HepG2 (cell line): ENCODE measurements around the gene SHISA5. TPM values are rescaled to one million over a fixed set of nuclear protein-coding genes. Genes with fewer than 3 reads are reported as not detected.

Experiments used
- ATAC-seq: fragments of 200-7000 bp; cut with Tn5 transposase; 3 replicates; pipeline ENCODE4 v1.9.1; 2020; ENCODE audit warnings: mild to moderate bottlenecking, moderate library complexity
- BruUV-seq: library from RNA; stranded (reverse); fragments of 400-500 nt; replicated peaks from 2 replicates; lab custom pipeline; 2021; lab: Mats Ljungman, UMichigan
- CTCF ChIA-PET: fragments of 300-600 bp; formaldehyde crosslinking; extraction: SDS; loops from one replicate; lab custom pipeline; 2021; ENCODE audit warnings: low total read pairs, inconsistent platforms, low intra/inter-chr PET ratio; lab: Yijun Ruan, JAX
- POLR2A ChIA-PET: fragments of 350-600 bp; sonication (Branson Sonifier 250); formaldehyde crosslinking; loops from one replicate; lab custom pipeline; 2020; ENCODE audit warnings: antibody characterized with exemption, inconsistent platforms; lab: Yijun Ruan, JAX
- DNase-seq: peaks from one replicate; pipeline ENCODE4 v3.0.0-alpha.2; 2015; ENCODE audit warnings: low spot score
- FAIRE-seq: peaks from 3 replicates; lab custom pipeline; 2011; peaks lifted over from hg19 to GRCh38; lab: Jason Lieb, UNC
- H2AFZ ChIP-seq: one replicate; pipeline ENCODE4 v1.6.1; 2011; ENCODE audit warnings: low read length, inconsistent platforms
- H3K27ac ChIP-seq: fragments of 300-600 bp; 3 replicates; pipeline ENCODE4 v1.8.0; 2011; ENCODE audit warnings: mixed run types, mild to moderate bottlenecking, mixed read lengths, low read length, inconsistent platforms; ENCODE audit not compliant: insufficient read depth; ENCODE audit errors: extremely low read length
- H3K27me3 ChIP-seq, 2 experiments: fragments of 200-600 bp in 1 of 2; 2 replicates in 1 of 2; 3 replicates in 1 of 2; pipeline versions ENCODE4 v1.6.0 to v1.8.0; 2011; ENCODE audit warnings: low read length in 2 of 2, mild to moderate bottlenecking in 2 of 2, moderate library complexity in 2 of 2, inconsistent platforms in 1 of 2; ENCODE audit not compliant: insufficient read depth in 2 of 2, control insufficient read depth in 1 of 2
- H3K36me3 ChIP-seq, 2 experiments: fragments of 200-600 bp in 1 of 2; replicated peaks in 1 of 2; 2 replicates in 1 of 2; 3 replicates in 1 of 2; pipeline versions ENCODE4 v1.5.1 to v1.8.0; 2011; ENCODE audit warnings: low read length in 2 of 2, inconsistent platforms in 1 of 2; ENCODE audit not compliant: insufficient read depth in 2 of 2, control insufficient read depth in 1 of 2
- H3K4me1 ChIP-seq: 2 replicates; pipeline ENCODE4 v1.5.1; 2012; ENCODE audit warnings: low read length, inconsistent platforms; ENCODE audit not compliant: insufficient read depth
- H3K4me2 ChIP-seq: 2 replicates; pipeline ENCODE4 v1.6.0; 2011; ENCODE audit warnings: low read depth, low read length, inconsistent platforms
- H3K4me3 ChIP-seq, 3 experiments: fragments of 200-600 bp in 1 of 3; sonication (generic), shearing (Covaris generic) in 1 of 3; replicated peaks in 1 of 3; 2 replicates each; pipeline ENCODE4 v1.5.1; 2011 to 2016; ENCODE audit warnings: low read length in 3 of 3, inconsistent platforms in 2 of 3, low read depth in 2 of 3, mild to moderate bottlenecking in 2 of 3, control low read depth in 1 of 3, mixed read lengths in 1 of 3; ENCODE audit not compliant: insufficient read depth in 1 of 3
- H3K79me2 ChIP-seq: one replicate; pipeline ENCODE4 v1.6.1; 2011; ENCODE audit warnings: low read length, inconsistent platforms; ENCODE audit not compliant: insufficient read depth
- H3K9ac ChIP-seq: 2 replicates; pipeline ENCODE4 v1.6.0; 2011; ENCODE audit warnings: mild to moderate bottlenecking, low read depth, low read length, inconsistent platforms; ENCODE audit not compliant: insufficient read depth
- H3K9me3 ChIP-seq: 2 replicates; pipeline ENCODE4 v1.5.1; 2012; ENCODE audit warnings: mild to moderate bottlenecking, low read length
- H4K20me1 ChIP-seq: 2 replicates; pipeline ENCODE4 v1.6.0; 2011; ENCODE audit warnings: inconsistent platforms, mild to moderate bottlenecking, low read length, moderate library complexity; ENCODE audit not compliant: insufficient read depth
- AGO2 ChIP-seq: fragments of 200-400 bp; formaldehyde crosslinking; optimal IDR thresholded peaks from 2 replicates; pipeline ENCODE3; 2017; ENCODE audit warnings: mild to moderate bottlenecking, low read depth, low read length, moderate library complexity
- ESRRA ChIP-seq: sonication (generic); formaldehyde crosslinking; IDR thresholded peaks from 2 replicates; pipeline ENCODE4 v1.5.1; 2020; ENCODE audit warnings: mild to moderate bottlenecking, low read depth, missing genetic modification reagents
- EZH2 ChIP-seq: conservative IDR thresholded peaks from 2 replicates; pipeline ENCODE4 v1.6.1; 2012; ENCODE audit warnings: mild to moderate bottlenecking, low read depth, low read length, moderate library complexity
- KDM3A ChIP-seq: IDR thresholded peaks from 2 replicates; pipeline ENCODE4 v1.6.1; 2018; ENCODE audit warnings: low read depth, missing compliant biosample characterization
- SP1 ChIP-seq, 2 experiments: fragments of 450-650 bp in 1 of 2; sonication (generic) in 1 of 2; formaldehyde crosslinking in 1 of 2; IDR thresholded peaks; 2 replicates each; pipeline versions ENCODE4 v1.4.0 to v1.6.1; 2016 to 2020; ENCODE audit warnings: missing genetic modification reagents in 1 of 2
- ZFP91 ChIP-seq: sonication (generic); formaldehyde crosslinking; IDR thresholded peaks from 2 replicates; pipeline ENCODE4 v1.9.0; 2022; ENCODE audit warnings: missing genetic modification reagents, mild to moderate bottlenecking, borderline replicate concordance
- ZNF264 ChIP-seq: sonication (generic); formaldehyde crosslinking; IDR thresholded peaks from 2 replicates; pipeline ENCODE4 v1.4.0; 2020; ENCODE audit warnings: missing genetic modification reagents
- ZNF34 ChIP-seq: sonication (generic); formaldehyde crosslinking; IDR thresholded peaks from 2 replicates; pipeline ENCODE4 v1.4.0; 2020; ENCODE audit warnings: mild to moderate bottlenecking, missing genetic modification reagents, borderline replicate concordance
- ZNF574 ChIP-seq: sonication (generic); formaldehyde crosslinking; IDR thresholded peaks from 2 replicates; pipeline ENCODE4 v1.4.0; 2020; ENCODE audit warnings: missing genetic modification reagents
- WGBS: methylation state at CpG from one replicate; pipeline ENCODE4 v1.1.6; 2017; ENCODE audit warnings: low lambda C conversion rate; 5-methylcytosine and 5-hydroxymethylcytosine counted together
- in situ Hi-C: cut with HindIII; loops from 2 replicates; pipeline ENCODE4 v1.10.0; 2017; ENCODE audit warnings: low pct_unique_long_range_greater_than_20kb; ENCODE audit not compliant: extremely low pct_ligation_motif_present
- intact Hi-C: fragments of 100-400 bp; cut with micrococcal nuclease; formaldehyde crosslinking; loops from one replicate; pipeline ENCODE4 v1.10.0; 2022; ENCODE audit not compliant: unreplicated experiment
- polyA plus RNA-seq, 8 experiments: library from polyadenylated mRNA; depleted of rRNA in 3 of 8; stranded (reverse) in 7 of 8; unstranded in 1 of 8; fragments of >200 nt; fragmentation: Illumina TruSeq in 4 of 8; extraction: Trizol in 4 of 8; gene quantifications; 2 replicates each; pipeline versions ENCODE4 v1.2.1 to v1.2.3, GENCODE V29; 2011 to 2016; ENCODE audit warnings: low read depth in 4 of 8, missing spikeins in 1 of 8, mixed read lengths in 1 of 8; ENCODE audit not compliant: insufficient read depth in 1 of 8
- total RNA-seq, 5 experiments: library from RNA; depleted of rRNA; stranded (reverse); fragments of >200 nt; fragmentation: Illumina TruSeq; extraction: Trizol; gene quantifications; 2 replicates each; pipeline ENCODE4 v1.2.3, GENCODE V29; 2016; ENCODE audit warnings: low read depth in 1 of 5
- TF ChIP-seq, protein P1 (sequence below): sonication (generic); formaldehyde crosslinking; IDR thresholded peaks from 2 replicates; pipeline ENCODE4 v1.4.0; 2020; ENCODE audit warnings: missing genetic modification reagents; ENCODE audit errors: not compliant biosample characterization
- TF ChIP-seq, protein P2 (sequence below): IDR thresholded peaks from 2 replicates; pipeline ENCODE4 v1.6.1; 2018; ENCODE audit warnings: missing genetic modification reagents, mild to moderate bottlenecking, missing compliant biosample characterization
- TF ChIP-seq, protein P3 (sequence below): sonication (generic); formaldehyde crosslinking; IDR thresholded peaks from 2 replicates; pipeline ENCODE4 v1.4.0; 2020; ENCODE audit warnings: missing genetic modification reagents

SHISA5 gene
- total and polyA plus RNA-seq, 2 of the 13 experiments (the other 11 are each of a cell fraction or from before 2014, with no cell fraction given) = 75.8 to 91.4 TPM

DNA sequence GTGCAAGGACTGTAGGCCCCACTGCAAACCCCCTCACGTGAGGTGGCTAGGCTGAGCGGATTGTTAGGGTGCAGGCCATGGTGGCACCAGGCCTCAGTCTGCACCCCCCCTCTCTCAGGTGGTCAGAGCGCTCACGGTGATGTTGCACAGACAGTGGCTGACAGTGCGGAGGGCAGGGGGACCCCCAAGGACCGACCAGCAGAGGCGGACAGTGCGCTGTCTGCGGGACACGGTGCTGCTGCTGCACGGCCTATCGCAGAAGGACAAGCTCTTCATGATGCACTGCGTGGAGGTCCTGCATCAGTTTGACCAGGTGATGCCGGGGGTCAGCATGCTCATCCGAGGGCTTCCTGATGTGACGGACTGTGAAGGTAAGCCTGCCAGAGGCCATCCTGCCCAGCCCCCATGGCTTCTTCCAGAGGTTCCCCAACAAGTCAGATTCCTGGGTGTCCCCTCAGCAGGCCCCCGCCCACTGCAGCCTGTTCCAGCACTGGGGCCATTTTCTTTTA is 39.2 kb downstream of the SHISA5 start:
- peaks cover 6 to 26% of the 10 kb centered on the region in 2 experiments for H3K36me3 ChIP-seq
- no peaks in the 10 kb centered on the region for H3K9me3 ChIP-seq
- H3K4me2 ChIP-seq = no peak overlapping the region
- no peaks in the 10 kb centered on the region for H3K27me3 ChIP-seq
- no peaks in the 10 kb centered on the region for H4K20me1 ChIP-seq
- 100% methylated on average over 2 of the region's 17 CpGs for WGBS
- no peak overlapping the region for H3K9ac ChIP-seq
- H3K4me1 ChIP-seq = peaks cover 41% of the 10 kb centered on the region
- BruUV-seq = no TSS peak
- in situ Hi-C loops = loop anchor here (5.0 kb wide), 2 partner anchors 38 to 93 kb away; partner anchors contain the start of genes PFKFB4 and SHISA5
- DNase-seq = no peak
- H2AFZ ChIP-seq = no peak overlapping the region
- no peaks in the 10 kb centered on the region for H3K79me2 ChIP-seq
- H3K4me3 ChIP-seq = no peak overlapping the region
- POLR2A ChIA-PET = interaction anchor here (3.8 kb wide), 1 partner anchor 9 kb away, joined by 17 read pairs; no protein-coding TSS in a partner anchor
- intact Hi-C loops = loop anchor here (1.0 kb wide), 2 partner anchors 43 to 84 kb away; no protein-coding TSS in a partner anchor
- H3K27ac ChIP-seq = peak overlapping the region; percentile 85
- no peak for FAIRE-seq
- CTCF ChIA-PET = interaction anchor here (1.3 to 1.8 kb wide), 3 partner anchors 18 to 84 kb away, joined by 3 to 39 read pairs (median 17); partner anchors contain the start of gene ATRIP
- ATAC-seq = no peak
- TF ChIP-seq EZH2 (no peak), ZNF264 (CRISPR knock-in tag) (no peak), ZNF34 (CRISPR knock-in tag) (no peak), ESRRA (CRISPR knock-in tag) (no peak), SP1 (IDR thresholded peaks at IDR 0.05) (no peak), SP1 (CRISPR knock-in tag; IDR thresholded peaks at IDR 0.05) (no peak), KDM3A (CRISPR knock-in tag) (no peak), ZFP91 (CRISPR knock-in tag) (0 out of 2 replicates have a peak, but pooled peaks have one; percentile 15), ZNF574 (CRISPR knock-in tag) (no peak), AGO2 (peak; percentile 62)
- TF ChIP-seq, protein P1, sequence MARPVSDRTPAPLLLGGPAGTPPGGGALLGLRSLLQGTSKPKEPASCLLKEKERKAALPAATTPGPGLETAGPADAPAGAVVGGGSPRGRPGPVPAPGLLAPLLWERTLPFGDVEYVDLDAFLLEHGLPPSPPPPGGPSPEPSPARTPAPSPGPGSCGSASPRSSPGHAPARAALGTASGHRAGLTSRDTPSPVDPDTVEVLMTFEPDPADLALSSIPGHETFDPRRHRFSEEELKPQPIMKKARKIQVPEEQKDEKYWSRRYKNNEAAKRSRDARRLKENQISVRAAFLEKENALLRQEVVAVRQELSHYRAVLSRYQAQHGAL (CRISPR knock-in tag) = no peak
- TF ChIP-seq, protein P2, sequence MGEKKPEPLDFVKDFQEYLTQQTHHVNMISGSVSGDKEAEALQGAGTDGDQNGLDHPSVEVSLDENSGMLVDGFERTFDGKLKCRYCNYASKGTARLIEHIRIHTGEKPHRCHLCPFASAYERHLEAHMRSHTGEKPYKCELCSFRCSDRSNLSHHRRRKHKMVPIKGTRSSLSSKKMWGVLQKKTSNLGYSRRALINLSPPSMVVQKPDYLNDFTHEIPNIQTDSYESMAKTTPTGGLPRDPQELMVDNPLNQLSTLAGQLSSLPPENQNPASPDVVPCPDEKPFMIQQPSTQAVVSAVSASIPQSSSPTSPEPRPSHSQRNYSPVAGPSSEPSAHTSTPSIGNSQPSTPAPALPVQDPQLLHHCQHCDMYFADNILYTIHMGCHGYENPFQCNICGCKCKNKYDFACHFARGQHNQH = no peak
- TF ChIP-seq, protein P3, sequence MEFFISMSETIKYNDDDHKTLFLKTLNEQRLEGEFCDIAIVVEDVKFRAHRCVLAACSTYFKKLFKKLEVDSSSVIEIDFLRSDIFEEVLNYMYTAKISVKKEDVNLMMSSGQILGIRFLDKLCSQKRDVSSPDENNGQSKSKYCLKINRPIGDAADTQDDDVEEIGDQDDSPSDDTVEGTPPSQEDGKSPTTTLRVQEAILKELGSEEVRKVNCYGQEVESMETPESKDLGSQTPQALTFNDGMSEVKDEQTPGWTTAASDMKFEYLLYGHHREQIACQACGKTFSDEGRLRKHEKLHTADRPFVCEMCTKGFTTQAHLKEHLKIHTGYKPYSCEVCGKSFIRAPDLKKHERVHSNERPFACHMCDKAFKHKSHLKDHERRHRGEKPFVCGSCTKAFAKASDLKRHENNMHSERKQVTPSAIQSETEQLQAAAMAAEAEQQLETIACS (CRISPR knock-in tag) = no peak
